Activated T-cell treated with anti-CD3 and anti-CD28 coated beads, Interleukin-2, amount 50 U/mL, for 1 hour (primary cell): ENCODE measurements around the gene ST6GALNAC6.

Source experiments
- DNase-seq: peaks from one replicate; pipeline ENCODE4 v3.0.0-alpha.2; 2020

ST6GALNAC6 gene

GRCh38 chr9:127931092-127931881 lies 31.9 kb upstream of the ST6GALNAC6 start:
- no peak for DNase-seq

GRCh38 chr9:127930231-127931091 lies 31.1 kb upstream of the ST6GALNAC6 start, which contains the start of gene PIP5KL1:
PIP5KL1 (minus strand) TSS chr9:127930777; CDS start chr9:127930752, 25 bp downstream.
- DNase-seq = peak; percentile 78

- DNase-seq = no peak
Measured at GRCh38 chr9:127929625-127929979, 30.2 kb upstream of the ST6GALNAC6 start.

- DNase-seq = no peak
Measured at GRCh38 chr9:127928676-127929624, 29.5 kb upstream of the ST6GALNAC6 start.

GRCh38 chr9:127927988-127928675 lies 28.7 kb upstream of the ST6GALNAC6 start:
- no peak for DNase-seq

- DNase-seq = peak; percentile 79
Measured at GRCh38 chr9:127927201-127927987, 28.0 kb upstream of the ST6GALNAC6 start.

GRCh38 chr9:127926906-127927200 lies 27.4 kb upstream of the ST6GALNAC6 start:
- no peak for DNase-seq

- no peak for DNase-seq
Measured at GRCh38 chr9:127925959-127926905, 26.8 kb upstream of the ST6GALNAC6 start.

GRCh38 chr9:127924736-127925444 lies 25.5 kb upstream of the ST6GALNAC6 start:
- DNase-seq = no peak

GRCh38 chr9:127923771-127924170 lies 24.4 kb upstream of the ST6GALNAC6 start:
- DNase-seq = no peak

- no peak for DNase-seq
Measured at GRCh38 chr9:127923046-127923445, 23.6 kb upstream of the ST6GALNAC6 start.

GRCh38 chr9:127921557-127922120 lies 22.2 kb upstream of the ST6GALNAC6 start:
- DNase-seq = peak; percentile 84

- no peak for DNase-seq
Measured at GRCh38 chr9:127920794-127921193, 21.4 kb upstream of the ST6GALNAC6 start.

GRCh38 chr9:127919253-127919815 lies 19.9 kb upstream of the ST6GALNAC6 start:
- DNase-seq = no peak

- DNase-seq = no peak
Measured at GRCh38 chr9:127918183-127919107, 19.0 kb upstream of the ST6GALNAC6 start.

- no peak for DNase-seq
Measured at GRCh38 chr9:127917603-127918002, 18.2 kb upstream of the ST6GALNAC6 start.

GRCh38 chr9:127916720-127917581 lies 17.5 kb upstream of the ST6GALNAC6 start, which contains the start of gene ST6GALNAC4:
ST6GALNAC4 (minus strand) TSS chr9:127917041; CDS start chr9:127916419, 622 bp downstream.
- DNase-seq = peak; percentile 98
